ENCODE results near the gene DNASE1L1.
"Not testable (repeated sequence)": the region's sequence is repeated elsewhere in the genome, so short reads cannot be mapped to it uniquely, and the experiment has no call there.

Gene DNASE1L1

GRCh38 chrX:154403192-154403591 lies 5.9 kb downstream of the DNASE1L1 start:
- DNase-seq: no peak

- no peak for DNase-seq
These were observed 6.4 kb downstream of the DNASE1L1 start for GRCh38 chrX:154402622-154403127.

GRCh38 chrX:154401918-154402621 lies 7.0 kb downstream of the DNASE1L1 start:
- DNase-seq: no peak

- DNase-seq: no peak
These were observed 7.8 kb downstream of the DNASE1L1 start for GRCh38 chrX:154401045-154401799.

- not testable (repeated sequence) for DNase-seq
These were observed 8.7 kb downstream of the DNASE1L1 start for GRCh38 chrX:154400369-154400817.

GRCh38 chrX:154399527-154400368 lies 9.3 kb downstream of the DNASE1L1 start:
- DNase-seq: no peak

- no peak for DNase-seq
These were observed 10.2 kb downstream of the DNASE1L1 start for GRCh38 chrX:154398668-154399526.

GRCh38 chrX:154397888-154398667 lies 11.0 kb downstream of the DNASE1L1 start, which contains the start of gene RPL10:
TSS of gene RPL10 (plus strand) at chrX:154398377. CDS start at chrX:154398520, 143 bp downstream.
- DNase-seq: peak; percentile 86

- DNase-seq: no peak
These were observed 11.8 kb downstream of the DNASE1L1 start for GRCh38 chrX:154396973-154397887.

- DNase-seq: not testable (repeated sequence)
These were observed 12.7 kb downstream of the DNASE1L1 start for GRCh38 chrX:154396363-154396762.

GRCh38 chrX:154389812-154390747 lies 19.0 kb downstream of the DNASE1L1 start:
- not testable (repeated sequence) for DNase-seq

GRCh38 chrX:154388649-154389048 lies 20.4 kb downstream of the DNASE1L1 start:
- DNase-seq: not testable (repeated sequence)

- not testable (repeated sequence) for DNase-seq
These were observed 21.0 kb downstream of the DNASE1L1 start for GRCh38 chrX:154388094-154388493.

GRCh38 chrX:154384284-154384892 lies 24.7 kb downstream of the DNASE1L1 start:
- no peak for DNase-seq

GRCh38 chrX:154383359-154384283 lies 25.4 kb downstream of the DNASE1L1 start:
- DNase-seq: no peak

- no peak for DNase-seq
These were observed 26.5 kb downstream of the DNASE1L1 start for GRCh38 chrX:154382483-154383069.

GRCh38 chrX:154381271-154381670 lies 27.8 kb downstream of the DNASE1L1 start:
- no peak for DNase-seq

All from GF-D8 (cell line).